Subcutaneous adipose tissue (tissue), 4 donors: ENCODE results near the gene DPH3. TPM values are rescaled to one million over a fixed set of nuclear protein-coding genes. Genes with fewer than 3 reads are reported as not detected.

ENCODE experiments used
- CTCF ChIP-seq: fragments of 450-650 bp; IDR thresholded peaks from one replicate; pipeline ENCODE4 v1.5.1; 2016; ENCODE audit warnings: low read depth, mild to moderate bottlenecking, control low read depth, antibody characterized with exemption, moderate library complexity
- total RNA-seq, 4 donors: library from RNA; depleted of rRNA; stranded (reverse); fragments of >200 nt; gene quantifications; one replicate each; pipeline ENCODE4 v1.1.0, GENCODE V29; 2016

The DPH3 gene
- 10 to 100 TPM; 22.0 to 68.5 (median 32.9) TPM for total RNA-seq

- TF ChIP-seq CTCF, result no peak
Measured at GRCh38 chr3:16264708-16265454, at the start of gene DPH3, which contains the start of gene OXNAD1. Gene DPH3 (minus strand): TSS chr3:16264943. CDS start chr3:16264876, 67 bp downstream. Gene OXNAD1 (plus strand): TSS chr3:16265212. CDS start chr3:16270953, 5,741 bp downstream.

GRCh38 chr3:16313886-16314645, 49.3 kb upstream of the DPH3 start:
- no peak for TF ChIP-seq CTCF

GRCh38 chr3:16311960-16312451, 47.3 kb upstream of the DPH3 start:
- no peak for TF ChIP-seq CTCF

- no peak for TF ChIP-seq CTCF
Measured at GRCh38 chr3:16309558-16309957, 44.8 kb upstream of the DPH3 start.

- no peak for TF ChIP-seq CTCF
Measured at GRCh38 chr3:16308727-16309126, 44.0 kb upstream of the DPH3 start.

- TF ChIP-seq CTCF, result no peak
Measured at GRCh38 chr3:16307832-16308531, 43.2 kb upstream of the DPH3 start.

- TF ChIP-seq CTCF, result no peak
Measured at GRCh38 chr3:16305111-16305541, 40.4 kb upstream of the DPH3 start.
